IMR-90 (cell line): ENCODE data around the gene SLC30A1. TPM values are rescaled to one million over a fixed set of nuclear protein-coding genes. Genes with fewer than 3 reads are reported as not detected.

Source experiments
- ATAC-seq: fragments of 200-7000 bp; cut with Tn5 transposase; 2 replicates; pipeline ENCODE4 v1.9.1; 2020; ENCODE audit warnings: low read depth, mild to moderate bottlenecking, moderate library complexity
- BruUV-seq: library from RNA; stranded (reverse); fragments of 400-500 nt; replicated peaks from 2 replicates; lab custom pipeline; 2021; lab: Mats Ljungman, UMichigan
- CTCF ChIA-PET: fragments of 300-600 bp; formaldehyde crosslinking; extraction: SDS; loops from one replicate; lab custom pipeline; 2021; ENCODE audit warnings: antibody characterized with exemption; lab: Yijun Ruan, JAX
- POLR2A ChIA-PET: fragments of 300-600 bp; sonication (Branson Sonifier 250); formaldehyde crosslinking; loops from one replicate; lab custom pipeline; 2022; ENCODE audit warnings: antibody characterized with exemption; ENCODE audit not compliant: unreplicated experiment; lab: Charles Lee
- DNase-seq: peaks from one replicate; pipeline ENCODE4 v3.0.0; 2013
- H2AFZ ChIP-seq: replicated peaks from 2 replicates; pipeline ENCODE3; 2013; ENCODE audit warnings: low read length, mild to moderate bottlenecking; ENCODE audit not compliant: poor library complexity
- H2AK5ac ChIP-seq: 2 replicates; pipeline ENCODE4 v1.6.1; 2013; ENCODE audit warnings: low read depth, low read length, inconsistent platforms
- H2AK9ac ChIP-seq: replicated peaks from 2 replicates; pipeline ENCODE3; 2013; ENCODE audit warnings: mild to moderate bottlenecking, low read depth, low read length, moderate library complexity; ENCODE audit not compliant: poor library complexity
- H2BK120ac ChIP-seq: 2 replicates; pipeline ENCODE4 v1.6.1; 2013; ENCODE audit warnings: low read depth, low read length, inconsistent platforms
- H2BK15ac ChIP-seq: 3 replicates; pipeline ENCODE4 v1.6.1; 2013; ENCODE audit warnings: low read depth, low read length, inconsistent platforms
- H2BK20ac ChIP-seq: 2 replicates; pipeline ENCODE4 v1.6.1; 2013; ENCODE audit warnings: low read depth, mild to moderate bottlenecking, inconsistent platforms, low read length, moderate library complexity
- H2BK5ac ChIP-seq: 2 replicates; pipeline ENCODE4 v1.6.1; 2013; ENCODE audit warnings: mild to moderate bottlenecking, low read depth, low read length, inconsistent platforms; ENCODE audit not compliant: poor library complexity, severe bottlenecking
- H3K14ac ChIP-seq: replicated peaks from 2 replicates; pipeline ENCODE4 v1.6.1; 2013; ENCODE audit warnings: low read depth, low read length, inconsistent platforms
- H3K18ac ChIP-seq: 2 replicates; pipeline ENCODE4 v1.6.1; 2013; ENCODE audit warnings: low read depth, low read length, control low read depth
- H3K23ac ChIP-seq: 2 replicates; pipeline ENCODE4 v1.6.1; 2013; ENCODE audit warnings: low read depth, low read length, inconsistent platforms
- H3K27ac ChIP-seq: 2 replicates; pipeline ENCODE4 v1.5.1; 2013; ENCODE audit warnings: mild to moderate bottlenecking, control low read depth, low read length; ENCODE audit not compliant: insufficient read depth
- H3K27me3 ChIP-seq: 2 replicates; pipeline ENCODE4 v1.6.1; 2013; ENCODE audit warnings: low read length; ENCODE audit not compliant: control insufficient read depth, insufficient read depth
- H3K36me3 ChIP-seq: 2 replicates; pipeline ENCODE4 v1.6.1; 2013; ENCODE audit warnings: low read length, mixed read lengths; ENCODE audit not compliant: control insufficient read depth, insufficient read depth
- H3K4ac ChIP-seq: 2 replicates; pipeline ENCODE4 v1.6.1; 2013; ENCODE audit warnings: low read depth, low read length, inconsistent platforms
- H3K4me1 ChIP-seq: 2 replicates; pipeline ENCODE4 v1.6.1; 2013; ENCODE audit warnings: low read length, mixed read lengths; ENCODE audit not compliant: control insufficient read depth, insufficient read depth
- H3K4me2 ChIP-seq: 2 replicates; pipeline ENCODE4 v1.6.1; 2013; ENCODE audit warnings: low read depth, mild to moderate bottlenecking, control low read depth, low read length, moderate library complexity
- H3K4me3 ChIP-seq: 2 replicates; pipeline ENCODE4 v1.5.1; 2013; ENCODE audit warnings: low read depth, mild to moderate bottlenecking, control low read depth, low read length, moderate library complexity; ENCODE audit not compliant: insufficient read depth
- H3K56ac ChIP-seq: 2 replicates; pipeline ENCODE4 v1.6.1; 2013; ENCODE audit warnings: low read length, inconsistent platforms; ENCODE audit not compliant: insufficient read depth; ENCODE audit errors: extremely low read depth
- H3K79me1 ChIP-seq, 2 experiments: 2 replicates each; pipeline ENCODE4 v1.6.1; 2013; ENCODE audit warnings: low read length in 2 of 2, inconsistent platforms in 1 of 2, low read depth in 1 of 2
- H3K9ac ChIP-seq: 2 replicates; pipeline ENCODE4 v1.6.1; 2013; ENCODE audit warnings: low read depth, low read length, control low read depth
- H3K9me1 ChIP-seq: 2 replicates; pipeline ENCODE4 v1.6.1; 2013; ENCODE audit warnings: low read length, inconsistent platforms; ENCODE audit not compliant: insufficient read depth
- H3K9me3 ChIP-seq: 2 replicates; pipeline ENCODE4 v1.6.1; 2013; ENCODE audit warnings: low read length; ENCODE audit not compliant: control insufficient read depth, insufficient read depth
- H4K20me1 ChIP-seq: 2 replicates; pipeline ENCODE4 v1.6.1; 2013; ENCODE audit warnings: low read length, inconsistent platforms; ENCODE audit not compliant: insufficient read depth
- H4K5ac ChIP-seq: 2 replicates; pipeline ENCODE4 v1.6.1; 2013; ENCODE audit warnings: mild to moderate bottlenecking, low read depth, low read length, control low read depth
- H4K8ac ChIP-seq, 2 experiments: 2 replicates each; pipeline ENCODE4 v1.6.1; 2013; ENCODE audit warnings: low read depth in 2 of 2, low read length in 2 of 2, control low read depth in 1 of 2, inconsistent platforms in 1 of 2
- H4K91ac ChIP-seq: 2 replicates; pipeline ENCODE4 v1.6.1; 2013; ENCODE audit warnings: low read depth, low read length, inconsistent platforms; ENCODE audit not compliant: insufficient read depth
- CEBPB ChIP-seq: IDR thresholded peaks from 2 replicates; pipeline ENCODE4 v1.6.1; 2012; ENCODE audit warnings: low read depth, low read length, improper control_type of control experiment
- ELK1 ChIP-seq: fragments of 150-350 bp; IDR thresholded peaks from 2 replicates; pipeline ENCODE4 v1.6.1; 2016; ENCODE audit warnings: low read depth, mild to moderate bottlenecking, low read length, moderate library complexity, borderline replicate concordance
- WGBS, 2 experiments: methylation state at CpG; one replicate each; pipeline versions ENCODE4 v1.1.5 to v1.1.7; 2013; ENCODE audit warnings: missing lambda C conversion rate in 2 of 2; ENCODE audit not compliant: insufficient read length in 1 of 2; ENCODE audit errors: extremely low coverage in 2 of 2; 5-methylcytosine and 5-hydroxymethylcytosine counted together
- dilution Hi-C: fragments of 300-500 bp; cut with HindIII; formaldehyde crosslinking; loops from one replicate; pipeline ENCODE4 v1.14.3; 2018; ENCODE audit warnings: low sequenced_read_pairs; ENCODE audit not compliant: unreplicated experiment
- in situ Hi-C: fragments of 300-500 bp; cut with MboI; formaldehyde crosslinking; loops from 3 replicates; pipeline ENCODE4 v1.14.3; 2019; ENCODE audit warnings: low sequenced_read_pairs, inconsistent platforms, mixed read lengths
- intact Hi-C: fragments of 100-400 bp; cut with micrococcal nuclease; formaldehyde crosslinking; loops from 2 replicates; pipeline ENCODE4 v1.10.0; 2022
- polyA plus RNA-seq, 3 experiments: library from polyadenylated mRNA; depleted of rRNA; stranded (reverse); fragments of >200 nt; gene quantifications; 2 replicates each; pipeline ENCODE4 v1.2.3, GENCODE V29; 2012; ENCODE audit warnings: low replicate concordance in 1 of 3
- total RNA-seq: library from RNA; depleted of rRNA; stranded (reverse); fragments of >200 nt; gene quantifications from 2 replicates; pipeline ENCODE4 v1.2.3, GENCODE V29; 2012

SLC30A1 gene
- total and polyA plus RNA-seq, 2 of the 4 experiments (the other 2 are of a cell fraction), result 5.4 to 8.4 TPM

- no CpG with 5 or more reads among the region's 6 CpGs for WGBS, 2 experiments
- intact Hi-C loops, result no loop called here
- H3K9ac ChIP-seq, result no peak overlapping the region
These were observed 11.1 kb upstream of the SLC30A1 start for GRCh38 chr1:211589782-211590721.

More at GRCh38 chr1:211589782-211590721, 11.1 kb upstream of the SLC30A1 start:
- Histone ChIP-seq H3K56ac (no peak overlapping the region), H3K4me3 (no peak overlapping the region), H3K9me1 (peaks cover 7% of the 10 kb centered on the region), H3K79me1 (no peaks in the 10 kb centered on the region), H4K20me1 (no peaks in the 10 kb centered on the region), H3K27me3 (no peaks in the 10 kb centered on the region), H4K8ac (no peak overlapping the region; a peak in 1 of 4 replicates), H3K14ac (no peak overlapping the region), H4K5ac (no peak overlapping the region), H3K4me2 (no peak overlapping the region), H2AK9ac (no peak overlapping the region), H2BK15ac (no peak overlapping the region), H4K91ac (no peak overlapping the region), H2BK20ac (no peak overlapping the region; the same call in 1 of the 2 replicates), H3K36me3 (no peaks in the 10 kb centered on the region), H2BK5ac (no peak overlapping the region), H3K18ac (no peak overlapping the region), H3K4ac (no peak overlapping the region), H2BK120ac (peak overlapping the region; percentile 68), H3K27ac (no peak overlapping the region), H3K9me3 (no peaks in the 10 kb centered on the region), H2AK5ac (no peak overlapping the region), H2AFZ (no peak overlapping the region), H3K23ac (no peak overlapping the region), H3K4me1 (peaks cover 6% of the 10 kb centered on the region)
- ATAC-seq (no peak), DNase-seq (peak; percentile 62)
- ChIA-PET CTCF (interaction anchor here (0.6 kb wide), 1 partner anchor 23 kb away, joined by 3 read pairs; no protein-coding TSS in a partner anchor), POLR2A (no interaction called here)
- BruUV-seq, result no TSS peak
- TF ChIP-seq CEBPB, result peak; percentile 85
- no peak for TF ChIP-seq ELK1
- in situ Hi-C loops, result no loop called here
- dilution Hi-C loops, result no loop called here
